22Rv1 (cell line): Measurements from ENCODE around the gene KRTAP7-1.

Experiments used
- H3K27ac ChIP-seq: fragments of 450-650 bp; 2 replicates; pipeline ENCODE4 v1.5.1; 2017
- ZFX ChIP-seq: fragments of 450-650 bp; IDR thresholded peaks from 2 replicates; pipeline ENCODE4 v1.6.1; 2017; ENCODE audit warnings: antibody characterized with exemption, borderline replicate concordance
- TF ChIP-seq, protein P1 (sequence below): fragments of 450-650 bp; IDR thresholded peaks from 2 replicates; pipeline ENCODE4 v1.5.1; 2017; ENCODE audit warnings: mild to moderate bottlenecking

KRTAP7-1 gene

DNA sequence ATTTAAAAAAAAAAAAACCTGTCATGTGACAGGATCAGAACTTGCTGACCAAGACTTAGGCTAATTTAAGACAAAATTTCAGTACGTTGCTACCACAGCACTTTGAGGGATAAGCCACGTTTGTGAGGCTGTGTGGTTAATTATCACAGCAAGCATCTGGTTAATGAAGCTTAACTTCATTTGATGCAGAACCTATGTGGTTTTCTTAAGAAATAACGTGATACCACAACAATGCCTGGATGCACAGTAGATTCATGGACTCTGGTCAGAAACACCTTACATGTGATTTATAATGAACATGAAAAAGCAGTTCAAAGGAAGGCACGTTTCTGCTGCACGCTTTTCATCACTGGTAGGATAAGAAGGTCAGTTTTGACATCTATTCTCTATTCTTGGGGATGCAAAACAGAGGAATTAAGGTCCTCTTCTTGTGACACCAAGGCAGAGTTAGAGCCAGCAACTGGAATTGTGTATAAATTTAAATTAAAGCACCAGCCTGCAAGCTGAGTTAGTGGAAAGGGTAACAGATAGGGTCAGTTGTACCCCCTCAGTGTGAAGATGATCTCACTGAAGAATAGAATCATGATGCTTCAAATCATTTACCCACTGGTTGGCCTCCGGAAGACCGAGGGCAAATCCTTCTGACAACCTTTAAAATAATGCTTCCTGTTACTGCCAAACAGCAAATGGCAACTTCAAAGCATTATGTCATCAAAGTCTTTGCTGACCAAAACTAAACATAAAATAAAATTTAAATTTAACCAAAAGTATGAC, 10.5 kb downstream of the KRTAP7-1 start:
- no peak overlapping the region for H3K27ac ChIP-seq
- no peak for TF ChIP-seq ZFX
- TF ChIP-seq, protein P1, sequence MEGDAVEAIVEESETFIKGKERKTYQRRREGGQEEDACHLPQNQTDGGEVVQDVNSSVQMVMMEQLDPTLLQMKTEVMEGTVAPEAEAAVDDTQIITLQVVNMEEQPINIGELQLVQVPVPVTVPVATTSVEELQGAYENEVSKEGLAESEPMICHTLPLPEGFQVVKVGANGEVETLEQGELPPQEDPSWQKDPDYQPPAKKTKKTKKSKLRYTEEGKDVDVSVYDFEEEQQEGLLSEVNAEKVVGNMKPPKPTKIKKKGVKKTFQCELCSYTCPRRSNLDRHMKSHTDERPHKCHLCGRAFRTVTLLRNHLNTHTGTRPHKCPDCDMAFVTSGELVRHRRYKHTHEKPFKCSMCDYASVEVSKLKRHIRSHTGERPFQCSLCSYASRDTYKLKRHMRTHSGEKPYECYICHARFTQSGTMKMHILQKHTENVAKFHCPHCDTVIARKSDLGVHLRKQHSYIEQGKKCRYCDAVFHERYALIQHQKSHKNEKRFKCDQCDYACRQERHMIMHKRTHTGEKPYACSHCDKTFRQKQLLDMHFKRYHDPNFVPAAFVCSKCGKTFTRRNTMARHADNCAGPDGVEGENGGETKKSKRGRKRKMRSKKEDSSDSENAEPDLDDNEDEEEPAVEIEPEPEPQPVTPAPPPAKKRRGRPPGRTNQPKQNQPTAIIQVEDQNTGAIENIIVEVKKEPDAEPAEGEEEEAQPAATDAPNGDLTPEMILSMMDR = no peak

DNA sequence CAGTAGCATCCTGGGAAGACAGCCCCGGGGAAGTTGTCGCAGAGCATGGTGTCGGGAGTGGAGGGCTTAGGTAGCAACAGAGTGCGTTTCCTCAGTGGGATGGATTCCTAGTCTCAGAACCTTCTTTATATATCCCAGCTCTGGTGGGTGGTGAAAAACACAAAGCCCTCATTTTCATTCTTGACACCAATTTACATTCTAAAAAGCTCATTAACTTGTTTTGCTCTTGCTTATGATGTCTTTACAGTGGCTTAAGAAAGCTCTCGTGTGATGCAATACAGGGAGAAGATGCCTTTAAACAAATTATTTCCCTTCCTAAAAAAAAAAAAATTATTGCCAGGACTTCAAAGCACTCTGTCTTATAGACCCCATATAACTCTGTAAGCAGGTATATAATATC, 16.4 kb downstream of the KRTAP7-1 start, which contains the start of gene KRTAP8-1:
TSS of gene KRTAP8-1 (minus strand) at position 101 of the 400 bp plus-strand sequence. CDS start at position 47, 54 bp downstream.
- TF ChIP-seq ZFX = no peak
- TF ChIP-seq, protein P1 = no peak
- no peak within 1 kb of the TSS for H3K27ac ChIP-seq

DNA sequence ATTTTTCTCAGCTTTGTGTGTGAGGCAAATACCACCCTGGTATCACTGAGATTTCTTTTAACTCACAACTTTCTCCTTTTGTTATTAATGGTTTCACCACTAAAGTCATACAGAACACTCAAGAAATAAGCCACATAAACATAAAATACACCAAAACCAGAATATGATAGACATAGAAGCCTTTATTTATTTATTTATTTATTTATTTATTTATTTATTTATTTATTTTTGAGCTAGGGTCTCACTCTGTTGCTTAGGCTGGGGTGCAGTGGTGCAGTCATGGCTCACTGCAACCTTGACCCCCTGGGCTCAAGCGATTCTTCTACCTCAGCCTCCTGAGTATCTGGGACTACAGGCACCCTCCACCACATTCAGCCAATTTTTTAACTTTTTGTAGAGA, 29.0 kb downstream of the KRTAP7-1 start:
- H3K27ac ChIP-seq = no peak overlapping the region
- TF ChIP-seq, protein P1 = no peak
- no peak for TF ChIP-seq ZFX

DNA sequence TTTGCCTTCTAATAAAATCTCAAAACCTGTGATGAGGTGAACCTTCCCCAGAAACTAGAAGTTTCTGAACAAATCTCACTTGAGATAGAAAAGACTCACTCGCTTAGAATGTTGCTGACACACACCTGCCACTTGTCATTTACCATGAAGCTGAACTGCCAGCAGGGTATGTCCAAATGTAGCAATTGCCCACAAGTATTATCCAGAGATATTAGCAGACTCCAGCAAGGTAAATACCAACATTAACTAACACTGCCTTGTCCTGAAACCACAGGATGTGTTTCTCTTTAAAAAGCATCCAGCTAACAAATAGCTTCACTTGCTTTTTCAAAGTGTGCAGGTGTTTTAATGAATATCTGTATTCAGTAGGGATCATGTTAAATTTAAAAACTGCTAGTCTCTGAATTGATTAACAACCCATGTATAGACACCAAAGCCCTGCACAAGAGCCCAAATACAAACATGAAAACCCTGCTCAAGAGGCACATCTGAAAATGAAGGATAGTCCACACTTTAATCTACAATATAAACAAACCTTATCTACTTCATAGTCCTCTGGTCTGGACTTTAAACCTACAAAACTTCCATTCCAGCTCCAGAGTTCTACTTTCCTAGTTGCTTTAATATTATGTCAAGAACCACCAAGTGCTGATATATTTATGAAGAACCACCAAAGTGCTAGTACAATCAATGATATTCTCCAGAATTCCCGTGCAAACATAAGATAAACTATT, 35.8 kb downstream of the KRTAP7-1 start:
- no peak overlapping the region for H3K27ac ChIP-seq
- TF ChIP-seq, protein P1 = no peak

DNA sequence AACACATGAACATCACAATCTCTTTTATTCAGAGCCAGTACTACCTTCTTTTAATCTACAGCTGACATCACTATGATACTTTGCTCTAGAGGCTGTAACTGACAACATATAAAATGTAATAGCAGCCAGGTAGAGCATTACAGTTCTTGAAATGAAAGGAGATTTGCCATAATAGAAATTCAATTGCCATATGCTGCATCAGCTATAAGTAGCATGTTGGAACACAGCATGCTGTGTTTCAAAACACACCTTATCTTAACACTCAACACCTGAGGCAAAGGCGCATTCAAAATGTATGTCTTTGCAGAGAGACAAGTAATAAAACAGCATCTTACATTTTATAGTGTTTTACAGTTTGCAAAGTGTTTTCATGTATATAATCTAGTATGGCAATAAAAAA, 50.3 kb downstream of the KRTAP7-1 start:
- TF ChIP-seq ZFX = no peak
- TF ChIP-seq, protein P1 = no peak
- no peak overlapping the region for H3K27ac ChIP-seq
